ENCODE results near the gene CATSPERZ.

The CATSPERZ gene

DNA sequence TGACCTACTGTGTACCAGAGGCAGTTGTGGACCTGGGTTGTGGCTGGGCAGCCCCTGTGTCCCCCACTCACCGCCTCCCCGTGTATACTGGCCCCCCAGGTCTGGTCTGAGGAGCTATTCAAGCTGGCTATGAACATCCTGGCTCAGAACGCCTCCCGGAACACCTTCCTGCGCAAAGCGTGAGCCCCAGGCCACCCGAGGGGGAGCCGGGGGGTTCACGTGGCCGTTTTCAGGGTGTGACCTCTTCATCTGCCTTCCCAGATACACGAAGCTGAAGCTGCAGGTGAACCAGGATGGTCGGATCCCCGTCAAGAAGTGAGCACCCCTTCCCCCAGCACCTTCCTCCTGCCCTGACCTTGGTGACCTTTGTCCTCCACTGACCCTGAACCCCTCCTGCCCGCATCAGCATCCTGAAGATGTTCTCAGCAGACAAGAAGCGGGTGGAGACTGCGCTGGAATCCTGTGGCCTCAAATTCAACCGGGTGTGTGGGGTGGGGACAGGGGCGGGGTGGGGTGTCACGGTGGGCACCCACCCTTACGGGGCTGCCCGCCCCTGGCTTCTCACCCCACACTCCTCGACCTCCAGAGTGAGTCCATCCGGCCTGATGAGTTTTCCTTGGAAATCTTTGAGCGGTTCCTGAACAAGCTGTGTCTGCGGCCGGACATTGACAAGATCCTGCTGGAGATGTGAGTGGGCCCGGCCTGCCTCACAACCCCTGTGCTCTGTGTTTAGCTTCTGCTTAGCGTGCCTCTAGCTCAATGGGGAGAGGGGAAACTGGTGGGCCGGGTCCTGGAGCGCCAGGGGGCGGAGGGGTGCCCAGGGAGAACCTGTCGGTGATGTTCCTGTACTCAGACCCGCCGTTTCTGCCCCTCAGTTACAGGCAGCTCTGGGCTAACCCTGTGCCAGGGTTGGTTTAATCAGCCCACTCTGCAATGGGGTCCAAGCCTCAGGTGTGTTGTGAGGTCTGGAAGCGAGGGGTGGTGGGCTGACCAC lies 44.7 kb upstream of the CATSPERZ start:
- Histone ChIP-seq H3K4me3 (ENCODE audit: low read depth in 1 of 2, low read length in 2 of 2) (no peak overlapping the region), H3K36me3 (ENCODE audit: control insufficient read depth in 1 of 2, insufficient read depth in 2 of 2, low read length in 2 of 2) (peaks cover 35 to 61% of the 10 kb centered on the region in 2 donors), H3K4me1 (ENCODE audit: control insufficient read depth in 1 of 2, insufficient read depth in 2 of 2, low read length in 2 of 2) (peaks cover 35 to 42% of the 10 kb centered on the region in 2 donors), H3K9me3 (ENCODE audit: control insufficient read depth in 1 of 2, low read length in 2 of 2) (no peaks in the 10 kb centered on the region), H3K27ac (ENCODE audit: low read depth, low read length) (no peak overlapping the region), H3K27me3 (ENCODE audit: control insufficient read depth in 1 of 2, insufficient read depth in 2 of 2, low read length in 2 of 2) (no peaks in the 10 kb centered on the region), H3K9ac (ENCODE audit: low read depth in 1 of 2, low read length in 2 of 2) (no peak overlapping the region)

DNA sequence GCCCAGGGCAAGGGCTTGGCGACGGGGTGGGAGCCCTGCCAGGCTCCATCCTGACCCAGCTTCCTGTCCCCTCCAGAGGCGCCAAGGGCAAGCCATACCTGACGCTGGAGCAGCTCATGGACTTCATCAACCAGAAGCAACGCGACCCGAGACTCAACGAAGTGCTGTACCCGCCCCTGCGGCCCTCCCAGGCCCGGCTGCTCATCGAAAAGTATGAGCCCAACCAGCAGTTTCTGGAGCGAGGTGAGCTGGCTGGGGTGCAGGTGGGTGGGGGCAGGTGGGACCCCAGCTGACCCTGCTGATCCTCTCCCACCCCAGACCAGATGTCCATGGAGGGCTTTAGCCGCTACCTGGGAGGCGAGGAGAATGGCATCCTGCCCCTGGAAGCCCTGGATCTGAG lies 43.9 kb upstream of the CATSPERZ start:
- H3K9ac ChIP-seq (ENCODE audit: low read depth in 1 of 2, low read length in 2 of 2), result no peak overlapping the region

DNA sequence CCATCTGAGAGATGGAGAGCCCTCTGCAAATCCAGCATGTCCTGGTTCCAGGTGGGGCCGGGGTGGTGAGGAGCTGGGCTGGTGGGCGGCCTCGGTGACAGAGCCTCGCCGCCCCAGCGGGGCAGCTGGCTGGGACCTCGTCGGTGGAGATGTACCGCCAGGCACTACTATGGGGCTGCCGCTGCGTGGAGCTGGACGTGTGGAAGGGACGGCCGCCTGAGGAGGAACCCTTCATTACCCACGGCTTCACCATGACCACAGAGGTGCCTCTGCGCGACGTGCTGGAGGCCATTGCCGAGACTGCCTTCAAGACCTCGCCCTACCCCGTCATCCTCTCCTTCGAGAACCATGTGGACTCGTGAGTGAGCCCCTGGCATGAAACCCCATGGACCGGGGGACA lies 41.8 kb upstream of the CATSPERZ start:
- Histone ChIP-seq H3K4me1 (ENCODE audit: control insufficient read depth in 1 of 2, insufficient read depth in 2 of 2, low read length in 2 of 2) (peaks cover 23 to 24% of the 10 kb centered on the region in 2 donors), H3K4me3 (ENCODE audit: low read depth in 1 of 2, low read length in 2 of 2) (no peak overlapping the region), H3K9ac (ENCODE audit: low read depth in 1 of 2, low read length in 2 of 2) (no peak overlapping the region), H3K27me3 (ENCODE audit: control insufficient read depth in 1 of 2, insufficient read depth in 2 of 2, low read length in 2 of 2) (no peaks in the 10 kb centered on the region), H3K27ac (ENCODE audit: low read depth, low read length) (no peak overlapping the region), H3K36me3 (ENCODE audit: control insufficient read depth in 1 of 2, insufficient read depth in 2 of 2, low read length in 2 of 2) (peaks cover 51 to 89% of the 10 kb centered on the region in 2 donors), H3K9me3 (ENCODE audit: control insufficient read depth in 1 of 2, low read length in 2 of 2) (no peaks in the 10 kb centered on the region)

More for the DNA sequence above, 43.9 kb upstream of the CATSPERZ start:
- Histone ChIP-seq H3K36me3 (ENCODE audit: control insufficient read depth in 1 of 2, insufficient read depth in 2 of 2, low read length in 2 of 2) (peaks cover 38 to 68% of the 10 kb centered on the region in 2 donors), H3K9me3 (ENCODE audit: control insufficient read depth in 1 of 2, low read length in 2 of 2) (no peaks in the 10 kb centered on the region), H3K27me3 (ENCODE audit: control insufficient read depth in 1 of 2, insufficient read depth in 2 of 2, low read length in 2 of 2) (no peaks in the 10 kb centered on the region), H3K4me3 (ENCODE audit: low read depth in 1 of 2, low read length in 2 of 2) (no peak overlapping the region), H3K27ac (ENCODE audit: low read depth, low read length) (no peak overlapping the region), H3K4me1 (ENCODE audit: control insufficient read depth in 1 of 2, insufficient read depth in 2 of 2, low read length in 2 of 2) (peaks cover 30 to 35% of the 10 kb centered on the region in 2 donors)

DNA sequence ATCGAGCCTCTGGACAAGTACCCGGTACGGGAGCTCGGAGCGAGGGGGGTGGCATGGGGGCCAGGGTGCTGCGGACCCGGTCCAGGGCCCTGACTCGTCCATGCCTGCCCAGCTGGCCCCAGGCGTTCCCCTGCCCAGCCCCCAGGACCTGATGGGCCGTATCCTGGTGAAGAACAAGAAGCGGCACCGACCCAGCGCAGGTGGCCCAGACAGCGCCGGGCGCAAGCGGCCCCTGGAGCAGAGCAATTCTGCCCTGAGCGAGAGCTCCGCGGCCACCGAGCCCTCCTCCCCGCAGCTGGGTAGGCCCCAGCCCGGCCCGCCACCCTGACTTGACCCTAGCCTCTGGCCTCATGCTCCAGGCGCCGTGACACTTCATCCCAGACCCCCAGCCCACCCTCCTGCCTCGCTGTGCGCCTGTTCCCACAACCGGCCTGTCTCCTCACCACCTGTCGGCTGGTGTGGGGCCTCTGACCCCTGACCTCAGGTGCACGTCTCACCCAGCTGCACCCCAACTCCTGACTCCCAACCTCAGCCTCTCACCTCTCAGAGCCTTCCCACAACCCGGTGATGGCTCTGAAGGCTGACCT lies 41.1 kb upstream of the CATSPERZ start:
- H3K36me3 ChIP-seq (ENCODE audit: control insufficient read depth in 1 of 2, insufficient read depth in 2 of 2, low read length in 2 of 2), result peaks cover 57 to 94% of the 10 kb centered on the region in 2 donors
- H3K27ac ChIP-seq (ENCODE audit: low read depth, low read length), result no peak overlapping the region
- no peak overlapping the region for H3K9ac ChIP-seq (ENCODE audit: low read depth in 1 of 2, low read length in 2 of 2)
- no peak overlapping the region for H3K4me3 ChIP-seq (ENCODE audit: low read depth in 1 of 2, low read length in 2 of 2)
- peaks cover 16 to 17% of the 10 kb centered on the region in 2 donors for H3K4me1 ChIP-seq (ENCODE audit: control insufficient read depth in 1 of 2, insufficient read depth in 2 of 2, low read length in 2 of 2)
- no peaks in the 10 kb centered on the region for H3K27me3 ChIP-seq (ENCODE audit: control insufficient read depth in 1 of 2, insufficient read depth in 2 of 2, low read length in 2 of 2)
- H3K9me3 ChIP-seq (ENCODE audit: control insufficient read depth in 1 of 2, low read length in 2 of 2), result no peaks in the 10 kb centered on the region

DNA sequence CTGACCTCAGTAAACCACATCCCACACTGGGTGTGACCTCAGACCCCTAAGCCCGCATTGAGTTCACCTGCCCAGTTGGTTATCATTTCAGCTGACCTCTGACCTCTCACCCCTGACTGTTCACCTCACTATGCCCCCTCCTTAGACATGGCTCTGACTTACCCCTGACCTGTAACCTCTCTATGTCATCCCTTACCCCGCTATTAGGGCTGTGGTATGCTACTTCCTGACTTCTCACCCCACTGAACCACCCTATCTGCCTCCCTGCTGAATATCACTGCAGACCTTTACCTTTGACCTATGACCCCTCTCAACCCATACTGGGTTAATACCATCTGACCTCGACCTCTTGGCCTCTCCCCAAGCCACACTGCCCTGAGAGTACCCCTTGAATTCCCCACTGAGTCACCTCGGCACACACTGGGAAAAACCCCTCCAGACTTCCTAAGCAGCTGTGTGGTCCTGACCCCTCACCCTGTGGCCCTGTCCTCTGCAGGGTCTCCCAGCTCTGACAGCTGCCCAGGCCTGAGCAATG lies 40.6 kb upstream of the CATSPERZ start:
- Histone ChIP-seq H3K9ac (ENCODE audit: low read depth in 1 of 2, low read length in 2 of 2) (no peak overlapping the region), H3K9me3 (ENCODE audit: control insufficient read depth in 1 of 2, low read length in 2 of 2) (no peaks in the 10 kb centered on the region), H3K4me3 (ENCODE audit: low read depth in 1 of 2, low read length in 2 of 2) (no peak overlapping the region), H3K27ac (ENCODE audit: low read depth, low read length) (no peak overlapping the region), H3K36me3 (ENCODE audit: control insufficient read depth in 1 of 2, insufficient read depth in 2 of 2, low read length in 2 of 2) (peaks cover 63 to 94% of the 10 kb centered on the region in 2 donors), H3K4me1 (ENCODE audit: control insufficient read depth in 1 of 2, insufficient read depth in 2 of 2, low read length in 2 of 2) (peaks cover 10 to 15% of the 10 kb centered on the region in 2 donors), H3K27me3 (ENCODE audit: control insufficient read depth in 1 of 2, insufficient read depth in 2 of 2, low read length in 2 of 2) (no peaks in the 10 kb centered on the region)

DNA sequence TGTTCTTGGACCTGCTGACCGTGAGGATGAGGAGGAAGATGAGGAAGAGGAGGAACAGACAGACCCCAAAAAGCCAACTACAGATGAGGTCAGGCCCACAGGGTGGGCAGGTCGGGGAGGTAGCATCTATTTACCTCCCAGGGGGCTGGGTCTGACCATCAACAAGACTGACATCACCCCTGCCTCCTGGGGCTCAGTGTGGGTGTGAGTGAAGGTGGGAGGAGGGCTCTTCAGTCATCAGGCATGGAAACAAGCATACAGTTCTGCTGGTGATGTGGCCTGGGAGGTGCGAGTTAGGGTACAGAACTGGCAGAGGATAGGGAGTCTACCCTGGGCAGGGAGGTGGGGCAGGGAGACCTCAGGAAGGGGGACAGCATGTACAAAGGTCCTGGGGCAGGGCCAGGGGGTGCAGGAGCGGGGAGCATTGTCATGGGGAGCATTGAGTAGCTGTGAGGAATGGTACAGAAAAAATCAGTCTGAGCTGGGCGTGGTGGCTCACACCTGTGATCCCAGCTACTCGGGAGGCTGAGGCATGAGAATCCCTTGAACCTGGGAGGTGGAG lies 39.9 kb upstream of the CATSPERZ start:
- peaks cover 60 to 90% of the 10 kb centered on the region in 2 donors for H3K36me3 ChIP-seq (ENCODE audit: control insufficient read depth in 1 of 2, insufficient read depth in 2 of 2, low read length in 2 of 2)
- H3K27ac ChIP-seq (ENCODE audit: low read depth, low read length), result no peak overlapping the region
- H3K9me3 ChIP-seq (ENCODE audit: control insufficient read depth in 1 of 2, low read length in 2 of 2), result no peaks in the 10 kb centered on the region
- H3K4me1 ChIP-seq (ENCODE audit: control insufficient read depth in 1 of 2, insufficient read depth in 2 of 2, low read length in 2 of 2), result peaks cover 5 to 9% of the 10 kb centered on the region in 2 donors
- no peak overlapping the region for H3K9ac ChIP-seq (ENCODE audit: low read depth in 1 of 2, low read length in 2 of 2)
- H3K4me3 ChIP-seq (ENCODE audit: low read depth in 1 of 2, low read length in 2 of 2), result no peak overlapping the region
- H3K27me3 ChIP-seq (ENCODE audit: control insufficient read depth in 1 of 2, insufficient read depth in 2 of 2, low read length in 2 of 2), result no peaks in the 10 kb centered on the region

DNA sequence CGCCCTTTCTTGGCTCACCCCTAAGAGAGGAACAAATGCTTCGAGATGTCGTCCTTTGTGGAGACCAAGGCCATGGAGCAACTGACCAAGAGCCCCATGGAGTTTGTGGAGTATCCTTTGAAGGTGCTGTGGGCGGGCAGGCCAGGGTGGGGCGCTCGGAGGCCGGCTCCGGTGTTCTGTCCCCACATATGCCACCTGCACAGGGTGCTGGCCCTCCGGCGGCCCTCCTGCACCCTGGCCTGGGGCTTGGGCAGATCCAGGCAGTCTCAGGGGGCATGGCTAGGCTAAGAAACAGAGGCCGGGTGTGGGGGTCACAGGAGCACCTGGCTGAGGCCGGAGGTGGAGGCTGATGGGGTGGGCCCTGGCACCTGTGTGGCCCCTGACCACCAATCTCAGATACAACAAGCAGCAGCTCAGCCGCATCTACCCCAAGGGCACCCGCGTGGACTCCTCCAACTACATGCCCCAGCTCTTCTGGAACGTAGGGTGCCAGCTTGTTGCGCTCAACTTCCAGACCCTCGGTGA lies 38.5 kb upstream of the CATSPERZ start:
- H3K9ac ChIP-seq (ENCODE audit: low read depth in 1 of 2, low read length in 2 of 2), result no peak overlapping the region
- no peak overlapping the region for H3K27ac ChIP-seq (ENCODE audit: low read depth, low read length)
- no peaks in the 10 kb centered on the region for H3K9me3 ChIP-seq (ENCODE audit: control insufficient read depth in 1 of 2, low read length in 2 of 2)
- peaks cover 63 to 90% of the 10 kb centered on the region in 2 donors for H3K36me3 ChIP-seq (ENCODE audit: control insufficient read depth in 1 of 2, insufficient read depth in 2 of 2, low read length in 2 of 2)
- no peaks in the 10 kb centered on the region for H3K27me3 ChIP-seq (ENCODE audit: control insufficient read depth in 1 of 2, insufficient read depth in 2 of 2, low read length in 2 of 2)
- peaks cover 17 to 19% of the 10 kb centered on the region in 2 donors for H3K4me1 ChIP-seq (ENCODE audit: control insufficient read depth in 1 of 2, insufficient read depth in 2 of 2, low read length in 2 of 2)
- H3K4me3 ChIP-seq (ENCODE audit: low read depth in 1 of 2, low read length in 2 of 2), result no peak overlapping the region

DNA sequence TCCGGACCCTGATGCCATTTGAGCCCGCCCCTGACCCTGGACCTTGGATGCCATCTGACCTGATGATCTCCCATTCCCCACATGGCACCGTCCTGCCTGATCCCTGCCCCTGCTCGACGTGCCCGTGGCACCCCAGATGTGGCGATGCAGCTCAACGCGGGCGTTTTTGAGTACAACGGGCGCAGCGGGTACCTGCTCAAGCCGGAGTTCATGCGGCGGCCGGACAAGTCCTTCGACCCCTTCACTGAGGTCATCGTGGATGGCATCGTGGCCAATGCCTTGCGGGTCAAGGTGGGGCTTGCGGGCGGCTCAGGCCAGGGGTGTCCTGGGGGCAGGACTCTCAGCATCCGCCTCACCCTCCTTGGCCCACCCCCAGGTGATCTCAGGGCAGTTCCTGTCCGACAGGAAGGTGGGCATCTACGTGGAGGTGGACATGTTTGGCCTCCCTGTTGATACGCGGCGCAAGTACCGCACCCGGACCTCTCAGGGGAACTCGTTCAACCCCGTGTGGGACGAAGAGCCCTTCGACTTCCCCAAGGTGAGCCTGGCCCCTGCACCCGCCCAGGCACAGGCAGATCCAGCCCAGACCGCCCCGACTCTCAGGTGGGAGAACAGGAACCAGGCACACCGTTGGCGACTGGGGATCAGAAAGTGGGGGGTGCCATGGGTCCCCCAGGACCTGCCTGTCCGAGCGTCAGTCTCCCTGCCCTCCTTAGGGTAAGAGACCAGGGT lies 37.7 kb upstream of the CATSPERZ start:
- Histone ChIP-seq H3K27me3 (ENCODE audit: control insufficient read depth in 1 of 2, insufficient read depth in 2 of 2, low read length in 2 of 2) (no peaks in the 10 kb centered on the region), H3K4me3 (ENCODE audit: low read depth in 1 of 2, low read length in 2 of 2) (no peak overlapping the region), H3K27ac (ENCODE audit: low read depth, low read length) (no peak overlapping the region), H3K36me3 (ENCODE audit: control insufficient read depth in 1 of 2, insufficient read depth in 2 of 2, low read length in 2 of 2) (peaks cover 62 to 89% of the 10 kb centered on the region in 2 donors), H3K4me1 (ENCODE audit: control insufficient read depth in 1 of 2, insufficient read depth in 2 of 2, low read length in 2 of 2) (peaks cover 22 to 25% of the 10 kb centered on the region in 2 donors), H3K9me3 (ENCODE audit: control insufficient read depth in 1 of 2, low read length in 2 of 2) (no peaks in the 10 kb centered on the region), H3K9ac (ENCODE audit: low read depth in 1 of 2, low read length in 2 of 2) (no peak overlapping the region)

DNA sequence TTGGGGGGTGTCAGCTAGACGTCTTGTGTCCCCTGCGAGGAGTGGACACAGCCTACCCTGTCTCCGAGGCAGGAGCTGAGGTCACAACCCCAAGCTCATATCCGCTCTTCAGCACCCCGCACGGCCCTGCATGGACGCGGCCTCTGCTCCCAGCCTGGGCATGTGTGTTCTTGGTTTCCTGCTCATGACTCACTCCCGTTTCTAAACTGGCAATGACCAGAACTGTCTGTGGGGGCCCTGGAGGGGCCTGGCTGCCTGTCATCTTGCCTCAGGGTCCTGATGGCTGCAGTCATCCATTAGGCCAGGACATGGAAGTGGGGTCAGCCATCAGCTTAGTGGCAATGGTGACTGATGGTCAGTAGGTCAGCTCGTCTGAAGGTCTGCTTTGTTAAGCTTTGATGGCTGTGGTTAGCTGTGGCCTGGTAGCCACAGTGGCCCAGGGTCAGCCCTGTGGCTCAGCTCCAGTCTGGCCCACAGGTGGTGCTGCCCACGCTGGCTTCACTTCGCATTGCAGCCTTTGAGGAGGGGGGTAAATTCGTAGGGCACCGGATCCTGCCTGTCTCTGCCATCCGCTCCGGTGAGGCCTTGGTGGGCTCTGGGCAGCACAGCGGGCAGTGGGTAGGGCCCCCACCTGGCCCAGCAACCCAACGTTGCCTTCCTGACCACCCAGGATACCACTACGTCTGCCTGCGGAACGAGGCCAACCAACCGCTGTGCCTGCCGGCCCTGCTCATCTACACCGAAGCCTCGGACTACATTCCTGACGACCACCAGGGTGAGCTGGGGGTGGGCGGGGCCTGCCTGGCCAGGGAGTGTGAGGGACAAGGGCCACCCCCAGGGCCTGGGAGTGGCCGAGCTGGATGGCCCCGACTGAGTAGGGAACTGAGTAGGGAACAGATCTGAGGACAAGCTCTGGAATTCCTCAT lies 36.9 kb upstream of the CATSPERZ start:
- Histone ChIP-seq H3K4me3 (ENCODE audit: low read depth in 1 of 2, low read length in 2 of 2) (no peak overlapping the region), H3K27me3 (ENCODE audit: control insufficient read depth in 1 of 2, insufficient read depth in 2 of 2, low read length in 2 of 2) (no peaks in the 10 kb centered on the region), H3K9ac (ENCODE audit: low read depth in 1 of 2, low read length in 2 of 2) (no peak overlapping the region), H3K9me3 (ENCODE audit: control insufficient read depth in 1 of 2, low read length in 2 of 2) (no peaks in the 10 kb centered on the region), H3K27ac (ENCODE audit: low read depth, low read length) (no peak overlapping the region), H3K4me1 (ENCODE audit: control insufficient read depth in 1 of 2, insufficient read depth in 2 of 2, low read length in 2 of 2) (peaks cover 31 to 34% of the 10 kb centered on the region in 2 donors), H3K36me3 (ENCODE audit: control insufficient read depth in 1 of 2, insufficient read depth in 2 of 2, low read length in 2 of 2) (peaks cover 61 to 86% of the 10 kb centered on the region in 2 donors)

Data from duodenal mucosa (tissue), 2 donors.